Measurements from ENCODE around the gene CRB3. TPM values are rescaled to one million over a fixed set of nuclear protein-coding genes. Genes with fewer than 3 reads are reported as not detected.
A peak's percentile ranks its signal among the peaks of the same experiment; 100 is the strongest.

Gene CRB3
- total RNA-seq, 2 experiments from 2014 or later, result 1.2 to 2.9 TPM

DNA sequence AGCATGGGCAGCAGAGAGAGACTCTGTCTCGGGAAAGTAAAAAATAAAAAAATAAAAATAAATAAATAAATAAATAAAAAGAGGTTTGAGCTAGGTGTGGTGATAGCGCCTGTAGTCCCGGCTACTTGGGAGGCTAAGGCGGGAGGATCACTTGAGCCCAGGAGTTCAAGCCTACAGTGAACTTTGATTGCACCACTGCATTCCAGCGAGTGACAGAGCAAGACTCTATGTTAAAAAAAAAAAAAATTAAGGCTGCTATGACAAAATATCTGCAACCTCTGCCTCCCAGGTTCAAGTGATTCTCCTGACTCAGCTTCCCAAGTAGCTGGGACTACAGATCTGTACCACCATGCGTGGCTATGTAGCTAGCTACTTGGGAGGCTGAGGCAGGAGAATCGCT is 20.8 kb downstream of the CRB3 start:
- H3K9me2 ChIP-seq (ENCODE audit: insufficient read depth, low read length), result no peaks in the 10 kb centered on the region
- no peak overlapping the region for H3K27ac ChIP-seq (ENCODE audit: low read depth, low read length, poor library complexity, severe bottlenecking)
- H3K79me2 ChIP-seq (ENCODE audit: insufficient read depth, low read depth, low read length), result peaks cover 6% of the 10 kb centered on the region; the same call in 1 of the 2 replicates
- TF ChIP-seq EZH2phosphoT487 (IDR thresholded peaks at IDR 0.05; ENCODE audit: borderline replicate concordance, low read depth, low read length), result no peak
- TF ChIP-seq, protein P1, sequence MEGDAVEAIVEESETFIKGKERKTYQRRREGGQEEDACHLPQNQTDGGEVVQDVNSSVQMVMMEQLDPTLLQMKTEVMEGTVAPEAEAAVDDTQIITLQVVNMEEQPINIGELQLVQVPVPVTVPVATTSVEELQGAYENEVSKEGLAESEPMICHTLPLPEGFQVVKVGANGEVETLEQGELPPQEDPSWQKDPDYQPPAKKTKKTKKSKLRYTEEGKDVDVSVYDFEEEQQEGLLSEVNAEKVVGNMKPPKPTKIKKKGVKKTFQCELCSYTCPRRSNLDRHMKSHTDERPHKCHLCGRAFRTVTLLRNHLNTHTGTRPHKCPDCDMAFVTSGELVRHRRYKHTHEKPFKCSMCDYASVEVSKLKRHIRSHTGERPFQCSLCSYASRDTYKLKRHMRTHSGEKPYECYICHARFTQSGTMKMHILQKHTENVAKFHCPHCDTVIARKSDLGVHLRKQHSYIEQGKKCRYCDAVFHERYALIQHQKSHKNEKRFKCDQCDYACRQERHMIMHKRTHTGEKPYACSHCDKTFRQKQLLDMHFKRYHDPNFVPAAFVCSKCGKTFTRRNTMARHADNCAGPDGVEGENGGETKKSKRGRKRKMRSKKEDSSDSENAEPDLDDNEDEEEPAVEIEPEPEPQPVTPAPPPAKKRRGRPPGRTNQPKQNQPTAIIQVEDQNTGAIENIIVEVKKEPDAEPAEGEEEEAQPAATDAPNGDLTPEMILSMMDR (conservative IDR thresholded peaks at IDR 0.05; ENCODE audit: low read length), result no peak
- H2AFZ ChIP-seq (ENCODE audit: low read length), result no peak overlapping the region
- no TSS peak for BruUV-seq (replicated peaks)
- no peaks in the 10 kb centered on the region for H3K9me3 ChIP-seq (ENCODE audit: low read length)
- no peak overlapping the region for H3K4me2 ChIP-seq (ENCODE audit: low read length)
- peaks cover 42% of the 10 kb centered on the region for H3K4me1 ChIP-seq (ENCODE audit: insufficient read depth, low read length, poor library complexity, severe bottlenecking)
- intact Hi-C loops (cut with micrococcal nuclease; ENCODE audit: unreplicated experiment), result no loop called here
- H3K36me3 ChIP-seq (ENCODE audit: insufficient read depth, low read length), result no peaks in the 10 kb centered on the region
- H3K4me3 ChIP-seq (ENCODE audit: low read depth, low read length, poor library complexity, severe bottlenecking), result no peak overlapping the region
- ChIA-PET POLR2A (interaction anchor here (0.6 kb wide), 1 partner anchor 53 kb away, joined by 3 read pairs; no protein-coding TSS in a partner anchor), CTCF (ENCODE audit: unreplicated experiment) (no interaction called here)
- no peaks in the 10 kb centered on the region for H4K20me1 ChIP-seq (ENCODE audit: insufficient read depth, low read length)
- DNase-seq (ENCODE audit: low spot score), result no peak

DNA sequence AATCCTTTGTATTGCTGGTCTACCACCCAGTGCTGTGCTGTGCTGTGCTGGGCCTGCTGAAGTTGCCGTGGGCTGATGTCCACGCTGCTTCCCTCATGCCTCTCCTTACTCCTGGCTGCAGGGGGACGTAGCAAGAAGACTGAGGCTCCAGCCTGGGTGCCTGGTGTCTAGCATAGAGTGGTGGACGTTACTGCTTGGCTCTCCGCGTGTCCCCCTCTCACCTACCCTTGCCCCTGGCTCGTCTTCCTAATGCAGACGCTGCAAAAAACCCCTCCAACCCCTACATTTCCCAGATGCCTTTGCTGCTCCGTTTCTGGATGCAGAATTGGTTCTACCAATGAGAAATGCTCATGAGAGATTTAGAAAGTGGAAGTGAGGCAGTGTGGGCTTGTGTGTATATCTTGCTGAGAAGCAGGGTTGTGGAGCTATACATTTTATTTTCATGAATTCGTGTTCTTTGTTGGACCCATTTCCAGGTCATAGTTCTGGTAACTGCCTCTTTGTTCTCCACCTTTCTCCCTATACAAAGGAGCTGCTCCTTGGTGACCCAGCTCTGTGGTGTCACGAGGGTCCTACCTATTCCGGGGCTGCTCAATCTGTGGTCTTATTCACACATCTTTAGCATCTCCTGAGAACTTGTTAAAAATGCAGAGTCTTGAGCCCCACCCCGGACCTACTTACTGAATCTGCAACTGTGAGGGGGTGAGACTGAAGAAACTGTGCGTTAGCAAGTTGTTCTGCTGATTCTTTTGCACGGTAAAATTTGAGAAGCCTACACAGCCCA is 25.4 kb downstream of the CRB3 start:
- ChIA-PET POLR2A (interaction anchor here (0.7 kb wide), 1 partner anchor 416 kb away, joined by 3 read pairs; no protein-coding TSS in a partner anchor), CTCF (ENCODE audit: unreplicated experiment) (interaction anchor here (0.7 kb wide), 1 partner anchor 13 kb away, joined by 3 read pairs; no protein-coding TSS in a partner anchor)
- peak overlapping the region; percentile 95 for H2AFZ ChIP-seq (ENCODE audit: low read length)
- no peaks in the 10 kb centered on the region for H4K20me1 ChIP-seq (ENCODE audit: insufficient read depth, low read length)
- no peaks in the 10 kb centered on the region for H3K9me2 ChIP-seq (ENCODE audit: insufficient read depth, low read length)
- peaks cover 5% of the 10 kb centered on the region; the same call in 1 of the 2 replicates for H3K9me3 ChIP-seq (ENCODE audit: low read length)
- peak overlapping the region; percentile 55 for H3K27ac ChIP-seq (ENCODE audit: low read depth, low read length, poor library complexity, severe bottlenecking)
- no TSS peak for BruUV-seq (replicated peaks)
- peak; percentile 79 for DNase-seq (ENCODE audit: low spot score)
- H3K79me2 ChIP-seq (ENCODE audit: insufficient read depth, low read depth, low read length), result no peaks in the 10 kb centered on the region
- peak overlapping the region; percentile 61 for H3K4me3 ChIP-seq (ENCODE audit: low read depth, low read length, poor library complexity, severe bottlenecking)
- no peaks in the 10 kb centered on the region for H3K36me3 ChIP-seq (ENCODE audit: insufficient read depth, low read length)
- intact Hi-C loops (cut with micrococcal nuclease; ENCODE audit: unreplicated experiment), result no loop called here
- peaks cover 15% of the 10 kb centered on the region for H3K4me1 ChIP-seq (ENCODE audit: insufficient read depth, low read length, poor library complexity, severe bottlenecking)
- H3K4me2 ChIP-seq (ENCODE audit: low read length), result peak overlapping the region; percentile 74
- TF ChIP-seq EZH2phosphoT487 (IDR thresholded peaks at IDR 0.05; ENCODE audit: borderline replicate concordance, low read depth, low read length), result no peak
- TF ChIP-seq, protein P1 (conservative IDR thresholded peaks at IDR 0.05; ENCODE audit: low read length), result no peak

DNA sequence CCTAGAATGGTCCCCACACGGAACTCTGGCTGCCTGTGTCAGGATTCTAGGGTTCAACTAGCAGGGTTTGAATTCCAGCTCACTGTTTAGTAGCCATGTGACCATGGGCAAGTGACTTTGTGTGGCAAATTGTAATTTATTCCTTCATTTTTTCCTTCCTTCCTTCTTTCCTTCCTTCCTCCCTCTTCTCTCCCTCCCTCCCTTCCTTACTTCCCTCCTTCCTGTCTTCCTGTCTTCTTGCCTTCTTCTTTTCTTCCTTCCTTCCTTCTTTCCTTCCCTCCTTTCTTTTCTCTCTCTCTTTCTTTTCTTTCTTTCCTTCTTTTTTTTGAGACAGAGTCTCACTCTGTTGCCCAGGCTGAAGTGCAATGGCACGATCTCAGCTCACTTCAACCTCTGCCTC is 26.1 kb downstream of the CRB3 start:
- no peaks in the 10 kb centered on the region for H3K79me2 ChIP-seq (ENCODE audit: insufficient read depth, low read depth, low read length)
- ChIA-PET POLR2A (interaction anchor here (0.7 kb wide), 2 partner anchors 140 to 415 kb away, joined by 3 to 4 read pairs; no protein-coding TSS in a partner anchor), CTCF (ENCODE audit: unreplicated experiment) (no interaction called here)
- BruUV-seq (replicated peaks), result no TSS peak
- intact Hi-C loops (cut with micrococcal nuclease; ENCODE audit: unreplicated experiment), result no loop called here
- TF ChIP-seq, protein P1 (conservative IDR thresholded peaks at IDR 0.05; ENCODE audit: low read length), result no peak
- no peak for TF ChIP-seq EZH2phosphoT487 (IDR thresholded peaks at IDR 0.05; ENCODE audit: borderline replicate concordance, low read depth, low read length)
- no peaks in the 10 kb centered on the region for H4K20me1 ChIP-seq (ENCODE audit: insufficient read depth, low read length)
- peaks cover 15% of the 10 kb centered on the region for H3K4me1 ChIP-seq (ENCODE audit: insufficient read depth, low read length, poor library complexity, severe bottlenecking)
- H3K4me2 ChIP-seq (ENCODE audit: low read length), result peak overlapping the region; percentile 74
- peaks cover 5% of the 10 kb centered on the region; the same call in 1 of the 2 replicates for H3K9me3 ChIP-seq (ENCODE audit: low read length)
- peak overlapping the region; percentile 95 for H2AFZ ChIP-seq (ENCODE audit: low read length)
- peak overlapping the region; percentile 55 for H3K27ac ChIP-seq (ENCODE audit: low read depth, low read length, poor library complexity, severe bottlenecking)
- H3K4me3 ChIP-seq (ENCODE audit: low read depth, low read length, poor library complexity, severe bottlenecking), result peak overlapping the region; percentile 61
- H3K9me2 ChIP-seq (ENCODE audit: insufficient read depth, low read length), result no peaks in the 10 kb centered on the region
- DNase-seq (ENCODE audit: low spot score), result no peak
- no peaks in the 10 kb centered on the region for H3K36me3 ChIP-seq (ENCODE audit: insufficient read depth, low read length)

Measured in OCI-LY7 (cell line).